MM.1S (cell line): ENCODE data around the gene ZCWPW2.

ENCODE experiments used
- DNase-seq: peaks from one replicate; pipeline ENCODE4 v3.0.0-alpha.2; 2015
- H2AFZ ChIP-seq: fragments of 300-600 bp; sonication (generic); 2 replicates; pipeline ENCODE4 v1.6.0; 2016; ENCODE audit warnings: antibody characterized with exemption, low read length
- H3F3A ChIP-seq: fragments of 300-600 bp; sonication (generic); 2 replicates; pipeline ENCODE4 v1.6.1; 2016; ENCODE audit warnings: mild to moderate bottlenecking, antibody characterized with exemption, low read length, moderate library complexity, mixed read lengths; ENCODE audit not compliant: insufficient read depth
- H3K27ac ChIP-seq: fragments of 300-600 bp; sonication (generic); 2 replicates; pipeline ENCODE4 v1.5.1; 2016; ENCODE audit warnings: mild to moderate bottlenecking, low read length
- H3K27me3 ChIP-seq: fragments of 300-600 bp; sonication (generic); replicated peaks from 2 replicates; pipeline ENCODE4 v1.6.0; 2016; ENCODE audit warnings: low read length; ENCODE audit not compliant: insufficient read depth
- H3K36me3 ChIP-seq: fragments of 300-600 bp; sonication (generic); replicated peaks from 2 replicates; pipeline ENCODE4 v1.6.1; 2016; ENCODE audit warnings: mild to moderate bottlenecking, low read length, mixed read lengths; ENCODE audit not compliant: insufficient read depth
- H3K4me1 ChIP-seq: fragments of 300-600 bp; sonication (generic); 2 replicates; pipeline ENCODE4 v1.6.1; 2016; ENCODE audit warnings: low read length, mixed read lengths
- H3K4me2 ChIP-seq: fragments of 300-600 bp; sonication (generic); 2 replicates; pipeline ENCODE4 v1.6.0; 2016; ENCODE audit warnings: low read depth, low read length
- H3K4me3 ChIP-seq: fragments of 300-600 bp; sonication (generic); 2 replicates; pipeline ENCODE4 v1.5.1; 2016; ENCODE audit warnings: low read length, mixed read lengths
- H3K79me2 ChIP-seq: fragments of 300-600 bp; sonication (generic); 2 replicates; pipeline ENCODE4 v1.6.1; 2016; ENCODE audit warnings: mixed run types, low read length, mixed read lengths
- H3K9ac ChIP-seq: fragments of 300-600 bp; sonication (generic); 2 replicates; pipeline ENCODE4 v1.6.1; 2016; ENCODE audit warnings: low read length, mixed read lengths
- H3K9me2 ChIP-seq: fragments of 300-600 bp; sonication (generic); replicated peaks from 2 replicates; pipeline ENCODE4 v1.6.1; 2016; ENCODE audit warnings: mild to moderate bottlenecking, low read length, mixed read lengths; ENCODE audit not compliant: insufficient read depth
- H3K9me3 ChIP-seq: fragments of 300-600 bp; sonication (generic); replicated peaks from 2 replicates; pipeline ENCODE4 v1.6.1; 2016; ENCODE audit warnings: mild to moderate bottlenecking, low read length, mixed read lengths; ENCODE audit not compliant: insufficient read depth
- H4K20me1 ChIP-seq: fragments of 300-600 bp; sonication (generic); 2 replicates; pipeline ENCODE4 v1.6.1; 2016; ENCODE audit warnings: mild to moderate bottlenecking, low read length, moderate library complexity, mixed read lengths; ENCODE audit not compliant: insufficient read depth
- CTCF ChIP-seq: fragments of 300-600 bp; sonication (generic); IDR thresholded peaks from 2 replicates; pipeline ENCODE4 v1.5.1; 2016; ENCODE audit warnings: antibody characterized with exemption, low read length, mixed read lengths
- EZH2 ChIP-seq: fragments of 300-600 bp; sonication (generic); optimal IDR thresholded peaks from 2 replicates; pipeline ENCODE3; 2017; ENCODE audit warnings: low read depth, mild to moderate bottlenecking, antibody characterized with exemption, low read length, mixed read lengths
- EZH2phosphoT487 ChIP-seq: fragments of 300-600 bp; sonication (generic); IDR thresholded peaks from 2 replicates; pipeline ENCODE4 v1.6.1; 2018; ENCODE audit warnings: antibody characterized with exemption, low read length

The ZCWPW2 gene

GRCh38 chr3:28564211-28564610, 215.7 kb downstream of the ZCWPW2 start:
- no peaks in the 10 kb centered on the region for H3K9me3 ChIP-seq
- no peak for TF ChIP-seq CTCF
- TF ChIP-seq EZH2 = no peak
- TF ChIP-seq EZH2phosphoT487 = no peak
- no peak overlapping the region for H3K9ac ChIP-seq
- H3K79me2 ChIP-seq = no peaks in the 10 kb centered on the region
- H3K4me3 ChIP-seq = no peak overlapping the region
- no peak overlapping the region for H2AFZ ChIP-seq
- H3K4me1 ChIP-seq = no peaks in the 10 kb centered on the region
- no peaks in the 10 kb centered on the region for H3F3A ChIP-seq
- DNase-seq = no peak
- no peak overlapping the region for H3K4me2 ChIP-seq
- H3K27ac ChIP-seq = no peak overlapping the region
- no peaks in the 10 kb centered on the region for H3K9me2 ChIP-seq
- H3K27me3 ChIP-seq = no peaks in the 10 kb centered on the region
- no peaks in the 10 kb centered on the region for H3K36me3 ChIP-seq
- H4K20me1 ChIP-seq = no peaks in the 10 kb centered on the region

- Histone ChIP-seq H3K27me3 (no peaks in the 10 kb centered on the region), H3K4me1 (no peaks in the 10 kb centered on the region), H3K27ac (no peak overlapping the region), H3K9ac (no peak overlapping the region), H3K4me2 (no peak overlapping the region), H3K36me3 (no peaks in the 10 kb centered on the region), H3K9me2 (no peaks in the 10 kb centered on the region), H3K79me2 (no peaks in the 10 kb centered on the region), H3K9me3 (no peaks in the 10 kb centered on the region), H3F3A (no peaks in the 10 kb centered on the region), H2AFZ (no peak overlapping the region), H4K20me1 (no peaks in the 10 kb centered on the region), H3K4me3 (no peak overlapping the region)
- no peak for DNase-seq
- no peak for TF ChIP-seq EZH2phosphoT487
- no peak for TF ChIP-seq CTCF
- TF ChIP-seq EZH2 = no peak
These were observed 220.8 kb downstream of the ZCWPW2 start for GRCh38 chr3:28569357-28569756.

GRCh38 chr3:28574036-28574435, 225.5 kb downstream of the ZCWPW2 start:
- Histone ChIP-seq H3K9ac (no peak overlapping the region), H3K4me1 (no peaks in the 10 kb centered on the region), H4K20me1 (no peaks in the 10 kb centered on the region), H3K9me2 (no peaks in the 10 kb centered on the region), H3F3A (no peaks in the 10 kb centered on the region), H2AFZ (no peak overlapping the region), H3K79me2 (no peaks in the 10 kb centered on the region), H3K27me3 (no peaks in the 10 kb centered on the region), H3K4me2 (no peak overlapping the region), H3K9me3 (no peaks in the 10 kb centered on the region), H3K27ac (no peak overlapping the region), H3K4me3 (no peak overlapping the region), H3K36me3 (no peaks in the 10 kb centered on the region)
- DNase-seq = no peak
- TF ChIP-seq EZH2 = no peak

- Histone ChIP-seq H3K79me2 (no peaks in the 10 kb centered on the region), H3K9ac (no peak overlapping the region), H3K4me1 (no peaks in the 10 kb centered on the region), H3K36me3 (no peaks in the 10 kb centered on the region), H2AFZ (no peak overlapping the region), H3K9me2 (no peaks in the 10 kb centered on the region), H3K4me2 (no peak overlapping the region), H3F3A (no peaks in the 10 kb centered on the region), H3K27ac (no peak overlapping the region), H3K27me3 (no peaks in the 10 kb centered on the region), H3K9me3 (no peaks in the 10 kb centered on the region), H3K4me3 (no peak overlapping the region), H4K20me1 (no peaks in the 10 kb centered on the region)
- no peak for TF ChIP-seq EZH2
- DNase-seq = no peak
These were observed 226.7 kb downstream of the ZCWPW2 start for GRCh38 chr3:28575100-28575745.
